C4-2B (cell line): ENCODE data around the gene CCL8.

Source experiments
- ZFX ChIP-seq: fragments of 450-650 bp; IDR thresholded peaks from 2 replicates; pipeline ENCODE4 v1.6.1; 2017
- TF ChIP-seq, protein P1 (sequence below): fragments of 450-650 bp; conservative IDR thresholded peaks from 2 replicates; pipeline ENCODE4 v1.5.1; 2017; ENCODE audit warnings: mild to moderate bottlenecking

DNA sequence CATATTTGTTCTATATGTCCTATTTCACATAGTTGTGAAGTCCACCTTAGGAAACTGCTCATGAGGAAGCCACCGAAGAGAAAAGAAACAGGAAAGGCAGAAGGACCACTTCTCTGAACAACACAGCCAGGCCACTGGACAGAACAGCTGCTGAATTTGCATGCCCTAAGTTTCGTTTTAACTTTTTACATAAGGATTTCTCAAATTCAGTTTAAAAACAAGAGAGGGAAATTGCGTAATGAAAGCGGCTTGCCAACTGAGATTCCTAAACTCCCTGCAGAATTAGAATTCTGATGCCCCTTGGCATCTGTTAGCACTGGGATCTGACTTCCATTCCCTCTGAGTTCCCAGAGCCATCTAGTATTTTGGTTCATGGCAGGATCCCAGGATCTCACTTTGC, 5.0 kb upstream of the CCL8 start:
- TF ChIP-seq, protein P1, sequence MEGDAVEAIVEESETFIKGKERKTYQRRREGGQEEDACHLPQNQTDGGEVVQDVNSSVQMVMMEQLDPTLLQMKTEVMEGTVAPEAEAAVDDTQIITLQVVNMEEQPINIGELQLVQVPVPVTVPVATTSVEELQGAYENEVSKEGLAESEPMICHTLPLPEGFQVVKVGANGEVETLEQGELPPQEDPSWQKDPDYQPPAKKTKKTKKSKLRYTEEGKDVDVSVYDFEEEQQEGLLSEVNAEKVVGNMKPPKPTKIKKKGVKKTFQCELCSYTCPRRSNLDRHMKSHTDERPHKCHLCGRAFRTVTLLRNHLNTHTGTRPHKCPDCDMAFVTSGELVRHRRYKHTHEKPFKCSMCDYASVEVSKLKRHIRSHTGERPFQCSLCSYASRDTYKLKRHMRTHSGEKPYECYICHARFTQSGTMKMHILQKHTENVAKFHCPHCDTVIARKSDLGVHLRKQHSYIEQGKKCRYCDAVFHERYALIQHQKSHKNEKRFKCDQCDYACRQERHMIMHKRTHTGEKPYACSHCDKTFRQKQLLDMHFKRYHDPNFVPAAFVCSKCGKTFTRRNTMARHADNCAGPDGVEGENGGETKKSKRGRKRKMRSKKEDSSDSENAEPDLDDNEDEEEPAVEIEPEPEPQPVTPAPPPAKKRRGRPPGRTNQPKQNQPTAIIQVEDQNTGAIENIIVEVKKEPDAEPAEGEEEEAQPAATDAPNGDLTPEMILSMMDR, result no peak
- TF ChIP-seq ZFX, result no peak
